Testis (tissue), 3 donors: ENCODE results near the gene STRIT1. TPM values are rescaled to one million over a fixed set of nuclear protein-coding genes. Genes with fewer than 3 reads are reported as not detected.

Source experiments
- DNase-seq: peaks from one replicate; pipeline ENCODE4 v3.0.0-alpha.2; 2019
- H3K27ac ChIP-seq, 2 donors: fragments of 200-600 bp; sonication (generic); one replicate each; pipeline ENCODE4 v1.5.1; 2019
- H3K27me3 ChIP-seq: fragments of 200-600 bp; sonication (generic); one replicate; pipeline ENCODE4 v1.5.1; 2019
- H3K36me3 ChIP-seq: fragments of 200-600 bp; sonication (generic); one replicate; pipeline ENCODE4 v1.5.1; 2017; ENCODE audit warnings: low read depth; ENCODE audit errors: missing control alignments
- H3K4me1 ChIP-seq: fragments of 200-600 bp; sonication (generic); one replicate; pipeline ENCODE4 v1.5.1; 2019
- H3K4me3 ChIP-seq, 2 donors: fragments of 200-600 bp; sonication (generic); one replicate each; pipeline ENCODE4 v1.5.1; 2017 to 2019
- H3K9me3 ChIP-seq: fragments of 200-600 bp; sonication (generic); one replicate; pipeline ENCODE4 v1.5.1; 2017
- POLR2A ChIP-seq: fragments of 450-650 bp; IDR thresholded peaks from one replicate; pipeline ENCODE4 v1.6.1; 2017; ENCODE audit warnings: antibody characterized with exemption, mild to moderate bottlenecking, moderate library complexity
- WGBS, 2 donors: methylation state at CpG; one replicate each; pipeline ENCODE4 v1.1.5; 2018; 5-methylcytosine and 5-hydroxymethylcytosine counted together
- intact Hi-C: fragments of 100-400 bp; cut with DNase I; formaldehyde crosslinking; loops from one replicate; pipeline ENCODE4 v1.15.1; 2023; ENCODE audit warnings: low total_unique reads
- polyA plus RNA-seq: library from polyadenylated mRNA; stranded (reverse); fragments of 350-450 nt; fragmentation: Illumina TruSeq; extraction: RNeasy Lipid Tissue Mini Kit (QIAGEN cat#74804); gene quantifications from one replicate; pipeline ENCODE4 v1.2.3, GENCODE V29; 2014; ENCODE audit warnings: low read depth, low replicate concordance; ENCODE audit not compliant: insufficient read depth
- total RNA-seq, 2 donors: library from RNA; depleted of rRNA; stranded (reverse); fragments of >200 nt; gene quantifications; one replicate each; pipeline ENCODE4 v1.2.3, GENCODE V29; 2016
- TF ChIP-seq, protein P1 (sequence below), 3 experiments: fragments of 450-650 bp in 2 of 3; fragments of 200-600 bp in 1 of 3; sonication (generic) in 1 of 3; IDR thresholded peaks; one replicate each; pipeline ENCODE4 v1.5.1; 2016 to 2019; ENCODE audit warnings: antibody characterized with exemption in 3 of 3, mild to moderate bottlenecking in 2 of 3, moderate library complexity in 1 of 3

The STRIT1 gene
- total and polyA plus RNA-seq, 3 donors from 2014 or later, result 2.5 TPM; not detected in 2

DNA sequence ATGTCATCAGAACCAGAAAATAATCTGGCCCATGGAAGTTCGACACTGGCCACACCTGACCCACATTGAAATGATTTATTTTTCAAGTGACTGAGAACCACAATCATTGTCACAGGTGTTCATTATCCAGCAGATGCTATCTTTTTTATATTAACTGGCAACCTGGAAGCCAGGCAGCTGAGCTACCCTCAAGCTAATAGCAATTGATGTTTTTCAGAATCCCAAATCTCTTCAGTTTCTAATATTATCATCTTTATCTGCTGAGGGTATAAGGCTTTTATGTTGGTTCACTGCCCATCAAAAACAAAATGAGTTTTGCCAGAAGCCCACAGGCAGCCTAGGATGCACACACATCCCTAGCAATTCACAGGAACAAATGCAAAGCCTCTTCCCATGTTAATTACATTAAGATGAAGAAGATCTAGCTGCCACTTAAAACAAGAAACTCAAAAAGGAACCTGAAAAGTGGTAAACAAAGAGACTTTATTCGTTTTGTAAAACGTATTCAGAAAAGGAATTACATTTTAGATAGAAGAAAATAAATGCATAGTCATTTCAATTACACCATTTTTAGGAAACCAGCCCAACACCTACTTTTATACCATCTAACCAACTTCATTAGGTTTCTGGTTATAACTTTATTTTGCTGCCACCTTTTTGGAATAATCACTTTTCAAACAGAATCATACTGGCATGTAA lies 40.9 kb upstream of the STRIT1 start:
- no peak overlapping the region for H3K4me3 ChIP-seq
- intact Hi-C loops, result no loop called here
- H3K4me1 ChIP-seq, result no peaks in the 10 kb centered on the region
- no peak overlapping the region for H3K27ac ChIP-seq
- no peak for DNase-seq
- WGBS, 2 donors, result 60 to 64% methylated on average over 3 of the region's 3 CpGs
- no peak for TF ChIP-seq POLR2A
- TF ChIP-seq, protein P1, sequence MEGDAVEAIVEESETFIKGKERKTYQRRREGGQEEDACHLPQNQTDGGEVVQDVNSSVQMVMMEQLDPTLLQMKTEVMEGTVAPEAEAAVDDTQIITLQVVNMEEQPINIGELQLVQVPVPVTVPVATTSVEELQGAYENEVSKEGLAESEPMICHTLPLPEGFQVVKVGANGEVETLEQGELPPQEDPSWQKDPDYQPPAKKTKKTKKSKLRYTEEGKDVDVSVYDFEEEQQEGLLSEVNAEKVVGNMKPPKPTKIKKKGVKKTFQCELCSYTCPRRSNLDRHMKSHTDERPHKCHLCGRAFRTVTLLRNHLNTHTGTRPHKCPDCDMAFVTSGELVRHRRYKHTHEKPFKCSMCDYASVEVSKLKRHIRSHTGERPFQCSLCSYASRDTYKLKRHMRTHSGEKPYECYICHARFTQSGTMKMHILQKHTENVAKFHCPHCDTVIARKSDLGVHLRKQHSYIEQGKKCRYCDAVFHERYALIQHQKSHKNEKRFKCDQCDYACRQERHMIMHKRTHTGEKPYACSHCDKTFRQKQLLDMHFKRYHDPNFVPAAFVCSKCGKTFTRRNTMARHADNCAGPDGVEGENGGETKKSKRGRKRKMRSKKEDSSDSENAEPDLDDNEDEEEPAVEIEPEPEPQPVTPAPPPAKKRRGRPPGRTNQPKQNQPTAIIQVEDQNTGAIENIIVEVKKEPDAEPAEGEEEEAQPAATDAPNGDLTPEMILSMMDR (IDR thresholded peaks at IDR 0.05), result no peak
- H3K36me3 ChIP-seq, result no peaks in the 10 kb centered on the region
- no peaks in the 10 kb centered on the region for H3K9me3 ChIP-seq
- H3K27me3 ChIP-seq, result no peaks in the 10 kb centered on the region

- 74 to 83% methylated on average over 4 of the region's 4 CpGs for WGBS, 2 donors
- Histone ChIP-seq H3K36me3 (no peaks in the 10 kb centered on the region), H3K9me3 (no peaks in the 10 kb centered on the region), H3K27me3 (no peaks in the 10 kb centered on the region), H3K4me1 (no peaks in the 10 kb centered on the region), H3K4me3 (no peak overlapping the region), H3K27ac (no peak overlapping the region)
- TF ChIP-seq, protein P1 (IDR thresholded peaks at IDR 0.05), result no peak
- intact Hi-C loops, result no loop called here
- DNase-seq, result no peak
These were observed 39.2 kb upstream of the STRIT1 start for GRCh38 chr3:155332716-155333115.

- Histone ChIP-seq H3K27ac (no peak overlapping the region), H3K4me1 (no peaks in the 10 kb centered on the region), H3K36me3 (no peaks in the 10 kb centered on the region), H3K4me3 (no peak overlapping the region), H3K27me3 (no peaks in the 10 kb centered on the region), H3K9me3 (no peaks in the 10 kb centered on the region)
- intact Hi-C loops, result no loop called here
- 93 to 97% methylated on average over 2 of the region's 2 CpGs for WGBS, 2 donors
- TF ChIP-seq, protein P1 (IDR thresholded peaks at IDR 0.05), result no peak
- no peak for TF ChIP-seq POLR2A
- no peak for DNase-seq
These were observed 37.6 kb upstream of the STRIT1 start for GRCh38 chr3:155331078-155331477.

DNA sequence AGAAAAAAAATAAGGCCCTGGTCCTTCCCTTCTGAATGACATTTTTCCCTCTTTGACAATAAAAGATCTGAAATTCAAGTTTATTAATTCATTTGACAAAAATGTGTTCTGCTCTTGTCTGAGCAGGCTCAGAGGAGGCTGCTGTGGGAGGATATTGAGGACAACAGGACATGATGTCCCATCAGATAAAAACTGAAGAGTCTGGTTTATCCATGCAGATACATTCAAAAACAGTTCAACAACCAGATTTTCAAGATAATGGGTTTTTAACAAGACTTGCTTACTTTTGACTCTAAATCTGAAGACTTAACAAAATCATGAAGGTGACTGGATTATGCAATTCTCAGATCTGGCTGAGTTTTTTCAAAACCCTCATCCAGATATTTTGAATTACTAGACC lies 36.9 kb upstream of the STRIT1 start:
- Histone ChIP-seq H3K27ac (no peak overlapping the region), H3K9me3 (no peaks in the 10 kb centered on the region), H3K4me1 (no peaks in the 10 kb centered on the region), H3K4me3 (no peak overlapping the region), H3K36me3 (no peaks in the 10 kb centered on the region), H3K27me3 (no peaks in the 10 kb centered on the region)
- intact Hi-C loops, result no loop called here
- DNase-seq, result no peak
- TF ChIP-seq POLR2A, result no peak
- TF ChIP-seq, protein P1 (IDR thresholded peaks at IDR 0.05), result no peak

DNA sequence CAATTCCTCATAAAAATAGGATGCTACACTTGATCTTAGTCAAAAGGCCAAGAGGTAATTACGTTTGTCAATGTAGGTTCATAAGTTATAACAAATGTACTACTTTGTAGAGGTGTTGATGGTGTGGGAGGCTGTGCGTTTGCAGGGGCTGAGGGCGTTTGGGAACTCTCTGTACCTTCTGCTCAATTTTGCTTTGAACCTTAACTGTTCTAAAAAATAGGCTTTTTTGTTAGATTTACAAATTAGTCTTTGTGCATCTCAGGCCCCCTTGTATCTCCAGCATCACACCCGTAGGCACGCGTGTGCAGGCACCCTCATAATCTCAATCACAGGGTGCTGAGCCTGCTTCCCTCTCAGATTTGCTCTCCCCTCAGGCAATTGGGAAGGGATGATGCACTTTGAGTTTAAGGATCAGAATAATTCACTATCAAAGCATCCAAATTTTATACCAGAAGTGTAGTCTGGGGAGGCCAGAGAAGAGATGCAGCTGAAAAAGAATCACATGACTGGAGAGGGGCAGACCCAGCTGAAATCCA lies 36.1 kb upstream of the STRIT1 start:
- 59 to 73% methylated on average over 6 of the region's 6 CpGs for WGBS, 2 donors

More for the DNA sequence above, 36.1 kb upstream of the STRIT1 start:
- Histone ChIP-seq H3K9me3 (no peaks in the 10 kb centered on the region), H3K4me3 (no peak overlapping the region), H3K27me3 (no peaks in the 10 kb centered on the region), H3K36me3 (no peaks in the 10 kb centered on the region), H3K4me1 (no peaks in the 10 kb centered on the region), H3K27ac (no peak overlapping the region)
- DNase-seq, result no peak
- TF ChIP-seq POLR2A, result no peak
- TF ChIP-seq, protein P1 (IDR thresholded peaks at IDR 0.05), result no peak
- intact Hi-C loops, result no loop called here
